Keratinocyte (primary cell): Measurements from ENCODE around the gene MUC6. TPM values are rescaled to one million over a fixed set of nuclear protein-coding genes. Genes with fewer than 3 reads are reported as not detected.

Experiments used
- DNase-seq: peaks from one replicate; pipeline ENCODE4 v3.0.0-alpha.2; 2011; ENCODE audit warnings: low read depth, missing footprints, low spot score
- FAIRE-seq: peaks from 2 replicates; lab custom pipeline; 2011; peaks lifted over from hg19 to GRCh38; lab: Jason Lieb, UNC
- H2AFZ ChIP-seq: 2 replicates; pipeline ENCODE4 v1.6.0; 2012; ENCODE audit warnings: low read length, control low read depth, inconsistent platforms; ENCODE audit not compliant: control insufficient read depth
- H3K27ac ChIP-seq: 2 replicates; pipeline ENCODE4 v1.5.1; 2011; ENCODE audit warnings: low read length; ENCODE audit not compliant: control insufficient read depth, insufficient read depth
- H3K27me3 ChIP-seq: 3 replicates; pipeline ENCODE4 v1.6.0; 2011; ENCODE audit warnings: low read length; ENCODE audit not compliant: control insufficient read depth, insufficient read depth; ENCODE audit errors: extremely low read depth
- H3K36me3 ChIP-seq, 2 experiments: 2 replicates in 1 of 2; 3 replicates in 1 of 2; pipeline ENCODE4 v1.5.1; 2011; ENCODE audit warnings: low read length in 2 of 2, mild to moderate bottlenecking in 1 of 2; ENCODE audit not compliant: control insufficient read depth in 2 of 2, insufficient read depth in 2 of 2; ENCODE audit errors: extremely low read depth in 1 of 2
- H3K4me1 ChIP-seq: 3 replicates; pipeline ENCODE4 v1.5.1; 2011; ENCODE audit warnings: low read length; ENCODE audit not compliant: control insufficient read depth, insufficient read depth; ENCODE audit errors: extremely low read depth
- H3K4me2 ChIP-seq: 3 replicates; pipeline ENCODE4 v1.6.0; 2011; ENCODE audit warnings: low read depth, low read length; ENCODE audit not compliant: control insufficient read depth, insufficient read depth; ENCODE audit errors: extremely low read depth
- H3K4me3 ChIP-seq, 3 experiments: fragments of 200-600 bp in 1 of 3; sonication (generic) in 1 of 3; 2 replicates in 2 of 3; 3 replicates in 1 of 3; pipeline ENCODE4 v1.5.1; 2011 to 2016; ENCODE audit warnings: low read length in 3 of 3, mild to moderate bottlenecking in 3 of 3, control low read depth in 2 of 3, inconsistent platforms in 1 of 3, low read depth in 1 of 3, mixed read lengths in 1 of 3, mixed run types in 1 of 3, moderate library complexity in 1 of 3; ENCODE audit not compliant: control insufficient read depth in 2 of 3, insufficient read depth in 2 of 3; ENCODE audit errors: extremely low read depth in 1 of 3
- H3K79me2 ChIP-seq: 2 replicates; pipeline ENCODE4 v1.6.0; 2012; ENCODE audit warnings: low read length; ENCODE audit not compliant: control insufficient read depth, insufficient read depth
- H3K9ac ChIP-seq: 3 replicates; pipeline ENCODE4 v1.6.0; 2011; ENCODE audit warnings: low read length; ENCODE audit not compliant: control insufficient read depth, insufficient read depth; ENCODE audit errors: extremely low read depth
- H3K9me1 ChIP-seq: 3 replicates; pipeline ENCODE4 v1.6.0; 2011; ENCODE audit warnings: low read length; ENCODE audit not compliant: control insufficient read depth, insufficient read depth; ENCODE audit errors: extremely low read depth
- H3K9me3 ChIP-seq: 2 replicates; pipeline ENCODE4 v1.5.1; 2012; ENCODE audit warnings: low read depth, low read length; ENCODE audit not compliant: control insufficient read depth
- H4K20me1 ChIP-seq: 3 replicates; pipeline ENCODE4 v1.6.0; 2011; ENCODE audit warnings: low read length; ENCODE audit not compliant: control insufficient read depth, insufficient read depth; ENCODE audit errors: extremely low read depth
- EZH2 ChIP-seq: IDR thresholded peaks from one replicate; pipeline ENCODE4 v1.6.1; 2012; ENCODE audit warnings: inconsistent platforms, mild to moderate bottlenecking, low read length, moderate library complexity
- dilution Hi-C: fragments of 300-500 bp; cut with MboI; formaldehyde crosslinking; loops from one replicate; pipeline ENCODE4 v1.7.0; 2020; ENCODE audit warnings: low sequenced_read_pairs; ENCODE audit not compliant: extremely low pct_ligation_motif_present
- polyA plus RNA-seq, 5 experiments: library from polyadenylated mRNA; depleted of rRNA in 3 of 5; stranded (reverse) in 3 of 5; stranded (forward) in 1 of 5; unstranded in 1 of 5; fragments of >200 nt; gene quantifications; 1 replicate in 1 of 5; 2 replicates in 3 of 5; 3 replicates in 1 of 5; pipeline versions ENCODE4 v1.2.1 to v1.2.3, GENCODE V29; 2011 to 2012; ENCODE audit warnings: missing spikeins in 2 of 5, low read depth in 1 of 5, low replicate concordance in 1 of 5
- TF ChIP-seq, protein P1 (sequence below), 3 experiments: IDR thresholded peaks in 1 of 3; conservative IDR thresholded peaks in 1 of 3; optimal IDR thresholded peaks in 1 of 3; 2 replicates in 2 of 3; 3 replicates in 1 of 3; pipeline versions ENCODE3 to v1.5.1; 2011; ENCODE audit warnings: low read length in 3 of 3, mild to moderate bottlenecking in 3 of 3, moderate library complexity in 2 of 3, control low read depth in 1 of 3, inconsistent platforms in 1 of 3; ENCODE audit not compliant: insufficient read depth in 2 of 3; ENCODE audit errors: extremely low read depth in 1 of 3

Gene MUC6
- polyA plus RNA-seq, 1 donor (not counting 4 experiments of a cell fraction or from before 2014, with no cell fraction given) = not detected

GRCh38 chr11:971731-972365, 64.7 kb downstream of the MUC6 start:
- Histone ChIP-seq H3K79me2 (peaks cover 19% of the 10 kb centered on the region), H3K27ac (no peak overlapping the region), H3K9me1 (no peaks in the 10 kb centered on the region), H3K36me3 (peaks cover 12 to 23% of the 10 kb centered on the region in 2 experiments), H2AFZ (no peak overlapping the region), H3K9ac (no peak overlapping the region), H3K4me1 (no peaks in the 10 kb centered on the region), H3K9me3 (no peaks in the 10 kb centered on the region), H3K27me3 (no peaks in the 10 kb centered on the region), H3K4me3 (no peak overlapping the region), H4K20me1 (peaks cover 12% of the 10 kb centered on the region), H3K4me2 (no peak overlapping the region)
- dilution Hi-C loops = no loop called here
- TF ChIP-seq, protein P1, sequence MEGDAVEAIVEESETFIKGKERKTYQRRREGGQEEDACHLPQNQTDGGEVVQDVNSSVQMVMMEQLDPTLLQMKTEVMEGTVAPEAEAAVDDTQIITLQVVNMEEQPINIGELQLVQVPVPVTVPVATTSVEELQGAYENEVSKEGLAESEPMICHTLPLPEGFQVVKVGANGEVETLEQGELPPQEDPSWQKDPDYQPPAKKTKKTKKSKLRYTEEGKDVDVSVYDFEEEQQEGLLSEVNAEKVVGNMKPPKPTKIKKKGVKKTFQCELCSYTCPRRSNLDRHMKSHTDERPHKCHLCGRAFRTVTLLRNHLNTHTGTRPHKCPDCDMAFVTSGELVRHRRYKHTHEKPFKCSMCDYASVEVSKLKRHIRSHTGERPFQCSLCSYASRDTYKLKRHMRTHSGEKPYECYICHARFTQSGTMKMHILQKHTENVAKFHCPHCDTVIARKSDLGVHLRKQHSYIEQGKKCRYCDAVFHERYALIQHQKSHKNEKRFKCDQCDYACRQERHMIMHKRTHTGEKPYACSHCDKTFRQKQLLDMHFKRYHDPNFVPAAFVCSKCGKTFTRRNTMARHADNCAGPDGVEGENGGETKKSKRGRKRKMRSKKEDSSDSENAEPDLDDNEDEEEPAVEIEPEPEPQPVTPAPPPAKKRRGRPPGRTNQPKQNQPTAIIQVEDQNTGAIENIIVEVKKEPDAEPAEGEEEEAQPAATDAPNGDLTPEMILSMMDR (optimal IDR thresholded peaks at IDR 0.05 in 1 of 3, IDR thresholded peaks at IDR 0.05 in 1 of 3, conservative IDR thresholded peaks at IDR 0.05 in 1 of 3; ENCODE audit: extremely low read depth in 1 of 3, insufficient read depth in 2 of 3, low read length in 3 of 3) = no peak
- TF ChIP-seq EZH2 = no peak
- no peak for DNase-seq
- FAIRE-seq = no peak

DNA sequence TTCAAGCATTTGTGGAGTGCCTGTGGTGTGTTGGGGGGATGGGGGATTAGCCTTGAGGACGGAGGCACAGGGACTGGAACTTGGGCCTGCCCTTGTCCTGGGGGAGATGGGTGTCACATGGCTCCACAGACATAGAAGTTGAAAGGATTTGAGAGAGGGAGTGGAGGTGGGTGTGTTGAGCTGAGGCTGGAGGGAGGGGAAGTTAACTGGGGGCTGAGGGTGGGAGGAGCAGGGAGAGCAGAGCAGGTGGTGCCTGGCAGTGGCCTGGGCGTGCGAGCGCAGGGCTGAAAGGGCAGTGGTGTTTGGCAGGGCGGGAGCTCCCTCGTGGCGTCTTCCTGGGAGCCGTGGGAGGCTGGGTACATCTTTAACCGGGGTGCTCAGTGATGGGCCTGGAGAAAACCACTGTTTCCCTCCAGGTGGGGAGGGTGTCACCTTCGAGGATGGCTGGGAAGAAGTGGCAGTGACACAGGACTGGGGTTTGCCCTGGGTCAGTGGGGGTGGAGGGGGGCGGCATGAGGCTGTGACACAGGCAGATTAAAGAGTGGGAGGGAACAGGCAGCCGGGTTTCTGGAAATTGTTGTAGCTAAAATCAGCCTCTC, 65.3 kb downstream of the MUC6 start:
- H3K36me3 ChIP-seq = peaks cover 12 to 23% of the 10 kb centered on the region in 2 experiments
- TF ChIP-seq, protein P1 (optimal IDR thresholded peaks at IDR 0.05 in 1 of 3, IDR thresholded peaks at IDR 0.05 in 1 of 3, conservative IDR thresholded peaks at IDR 0.05 in 1 of 3; ENCODE audit: extremely low read depth in 1 of 3, insufficient read depth in 2 of 3, low read length in 3 of 3) = no peak
- no peak for TF ChIP-seq EZH2
- H3K4me1 ChIP-seq = no peaks in the 10 kb centered on the region
- no peak overlapping the region for H3K4me2 ChIP-seq
- no peaks in the 10 kb centered on the region for H3K27me3 ChIP-seq
- FAIRE-seq (no peak), DNase-seq (no peak)
- peaks cover 12% of the 10 kb centered on the region for H4K20me1 ChIP-seq
- H3K9me3 ChIP-seq = no peaks in the 10 kb centered on the region
- dilution Hi-C loops = no loop called here
- peaks cover 22% of the 10 kb centered on the region for H3K79me2 ChIP-seq
- no peaks in the 10 kb centered on the region for H3K9me1 ChIP-seq
- H3K9ac ChIP-seq = no peak overlapping the region
- H3K4me3 ChIP-seq = no peak overlapping the region
- no peak overlapping the region for H2AFZ ChIP-seq
- H3K27ac ChIP-seq = no peak overlapping the region
